Loucy (cell line): ENCODE data around the gene IL36G.

Experiments
- CTCF ChIP-seq: fragments of 200-600 bp; sonication (generic); conservative IDR thresholded peaks from 2 replicates; pipeline ENCODE4 v1.5.1; 2014; ENCODE audit warnings: mild to moderate bottlenecking, antibody characterized with exemption, low read length
- EZH2phosphoT487 ChIP-seq: fragments of 200-600 bp; IDR thresholded peaks from 2 replicates; pipeline ENCODE4 v1.6.1; 2018; ENCODE audit warnings: antibody characterized with exemption, mild to moderate bottlenecking, moderate library complexity, borderline replicate concordance

GRCh38 chr2:113011108-113011507, 33.3 kb downstream of the IL36G start:
- no peak for TF ChIP-seq CTCF
- TF ChIP-seq EZH2phosphoT487 = no peak
